Hematopoietic multipotent progenitor cell treated with erythropoietin and hydrocortisone succinate and interleukin-3 and kit ligand, for 8 days (in vitro differentiated cells): ENCODE results near the gene SYNRG.

ENCODE experiments used
- DNase-seq: peaks from one replicate; pipeline ENCODE4 v3.0.0-alpha.2; 2015

SYNRG gene

GRCh38 chr17:37592291-37592690 is 16.9 kb downstream of the SYNRG start:
- DNase-seq: no peak

- DNase-seq: no peak
Measured at GRCh38 chr17:37585066-37585465, 24.2 kb downstream of the SYNRG start.

- no peak for DNase-seq
Measured at GRCh38 chr17:37576281-37576680, 32.9 kb downstream of the SYNRG start.

- DNase-seq: no peak
Measured at GRCh38 chr17:37574427-37574826, 34.8 kb downstream of the SYNRG start.

- no peak for DNase-seq
Measured at GRCh38 chr17:37571674-37572073, 37.5 kb downstream of the SYNRG start.

GRCh38 chr17:37570527-37571093 is 38.6 kb downstream of the SYNRG start:
- peak; percentile 65 for DNase-seq

- no peak for DNase-seq
Measured at GRCh38 chr17:37568350-37569053, 40.7 kb downstream of the SYNRG start.

GRCh38 chr17:37567538-37567937 is 41.7 kb downstream of the SYNRG start:
- DNase-seq: no peak

GRCh38 chr17:37567137-37567536 is 42.1 kb downstream of the SYNRG start:
- no peak for DNase-seq

- no peak for DNase-seq
Measured at GRCh38 chr17:37564252-37564651, 45.0 kb downstream of the SYNRG start.

- no peak for DNase-seq
Measured at GRCh38 chr17:37562016-37562745, 47.0 kb downstream of the SYNRG start.

GRCh38 chr17:37558299-37558698 is 50.9 kb downstream of the SYNRG start:
- DNase-seq: no peak

GRCh38 chr17:37557482-37557881 is 51.7 kb downstream of the SYNRG start:
- no peak for DNase-seq

GRCh38 chr17:37555386-37555785 is 53.8 kb downstream of the SYNRG start:
- no peak for DNase-seq

GRCh38 chr17:37553401-37553966 is 55.7 kb downstream of the SYNRG start:
- no peak for DNase-seq

GRCh38 chr17:37551788-37552187 is 57.4 kb downstream of the SYNRG start:
- DNase-seq: no peak

- DNase-seq: no peak
Measured at GRCh38 chr17:37547986-37548385, 61.2 kb downstream of the SYNRG start.

- no peak for DNase-seq
Measured at GRCh38 chr17:37546302-37546701, 62.9 kb downstream of the SYNRG start.

- no peak for DNase-seq
Measured at GRCh38 chr17:37545486-37545885, 63.7 kb downstream of the SYNRG start.

GRCh38 chr17:37543637-37544052 is 65.6 kb downstream of the SYNRG start:
- no peak for DNase-seq

GRCh38 chr17:37541880-37542660 is 67.1 kb downstream of the SYNRG start:
- DNase-seq: no peak

GRCh38 chr17:37538981-37539659 is 70.1 kb downstream of the SYNRG start:
- DNase-seq: no peak
